CD4-positive, alpha-beta T cell treated with Interleukin-10 for 1 hour (primary cell): Measurements from ENCODE around the gene CRADD.
"Not testable (repeated sequence)": the region's sequence is repeated elsewhere in the genome, so short reads cannot be mapped to it uniquely, and the experiment has no call there.

Source experiments
- DNase-seq: peaks from one replicate; pipeline ENCODE4 v3.0.0-alpha.2; 2020

CRADD gene

GRCh38 chr12:93762059-93762719 lies 85.0 kb downstream of the CRADD start:
- no peak for DNase-seq

- DNase-seq: no peak
Observed at GRCh38 chr12:93762912-93763553, 85.9 kb downstream of the CRADD start.

DNA sequence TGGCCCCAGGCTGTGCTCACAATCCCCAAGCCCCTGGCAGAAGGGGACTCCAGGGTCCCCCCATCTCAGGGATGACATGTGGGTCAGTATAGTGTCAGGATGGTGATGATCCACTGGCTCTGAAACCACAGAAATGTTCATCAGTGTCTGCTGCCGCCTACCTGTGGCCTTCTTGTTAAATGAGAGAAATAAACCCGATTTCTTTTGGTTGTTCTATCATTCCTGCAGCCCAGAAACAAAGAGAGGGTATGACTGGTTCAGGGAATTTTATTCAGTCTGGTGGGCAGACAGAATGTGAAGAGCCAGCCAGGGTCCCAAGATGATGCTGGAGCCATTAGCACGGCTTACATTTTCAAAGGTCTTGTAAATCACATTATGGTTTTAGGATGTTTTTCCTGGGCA lies 86.6 kb downstream of the CRADD start:
- no peak for DNase-seq

GRCh38 chr12:93766371-93766770 lies 89.2 kb downstream of the CRADD start:
- DNase-seq: no peak

DNA sequence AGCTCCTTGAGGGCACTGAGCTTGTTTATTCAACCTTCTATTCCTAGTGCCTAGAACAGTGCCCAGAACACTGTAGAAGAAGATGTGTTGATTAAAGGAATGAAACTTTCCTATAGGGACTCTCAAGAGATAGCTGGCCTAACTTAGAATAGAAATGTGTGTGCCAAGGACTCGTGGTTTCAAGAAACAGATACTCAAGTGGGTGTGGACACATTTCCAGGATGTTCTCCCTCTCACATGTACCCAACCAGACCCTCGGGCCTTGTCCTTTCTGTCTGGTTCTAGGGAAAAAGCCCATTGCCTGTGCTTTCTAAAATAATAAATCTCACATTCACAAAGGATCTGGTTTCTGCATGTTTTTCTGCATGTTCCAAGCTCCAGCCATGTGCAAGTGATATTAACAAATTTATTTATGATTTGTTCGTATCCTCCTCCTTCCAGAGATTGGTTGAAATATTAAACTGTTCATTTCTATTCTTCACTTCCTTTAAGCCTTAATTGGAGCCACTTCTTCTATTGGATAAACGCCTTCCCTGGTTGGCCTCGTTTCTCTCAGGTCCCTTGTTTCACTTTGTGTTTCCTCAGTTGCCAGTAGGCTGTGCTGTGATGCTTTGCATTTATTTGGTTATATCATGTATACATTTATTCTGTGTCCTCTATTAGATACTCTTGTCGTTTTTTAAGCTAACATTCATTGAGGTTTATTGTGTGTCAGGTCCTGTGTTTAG lies 89.8 kb downstream of the CRADD start:
- DNase-seq: peak; percentile 58

GRCh38 chr12:93767524-93767863 lies 90.3 kb downstream of the CRADD start:
- DNase-seq: no peak

- DNase-seq: peak; percentile 19
Observed at GRCh38 chr12:93772003-93772700, 95.0 kb downstream of the CRADD start.

GRCh38 chr12:93773122-93773871 lies 96.1 kb downstream of the CRADD start:
- DNase-seq: peak; percentile 47

DNA sequence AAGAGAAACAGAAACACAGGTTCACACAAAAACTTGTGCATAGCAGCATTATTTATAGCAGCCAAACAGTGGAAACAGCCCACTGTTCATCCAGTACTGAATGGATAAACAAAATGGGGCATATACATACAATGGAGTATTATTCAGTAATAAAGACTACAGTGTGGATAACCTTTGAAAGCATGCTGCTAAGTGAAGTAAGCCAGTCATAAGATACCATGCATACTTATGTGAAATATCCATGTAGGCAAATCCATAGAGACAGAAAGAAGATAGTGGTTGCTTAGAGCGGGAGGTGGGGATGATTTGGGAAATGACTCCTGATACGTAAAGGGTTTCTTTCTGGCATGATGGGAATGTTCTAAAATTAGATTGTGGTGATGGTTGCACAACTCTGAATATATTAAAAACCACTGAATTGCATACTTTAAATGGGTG lies 99.4 kb downstream of the CRADD start:
- no peak for DNase-seq

DNA sequence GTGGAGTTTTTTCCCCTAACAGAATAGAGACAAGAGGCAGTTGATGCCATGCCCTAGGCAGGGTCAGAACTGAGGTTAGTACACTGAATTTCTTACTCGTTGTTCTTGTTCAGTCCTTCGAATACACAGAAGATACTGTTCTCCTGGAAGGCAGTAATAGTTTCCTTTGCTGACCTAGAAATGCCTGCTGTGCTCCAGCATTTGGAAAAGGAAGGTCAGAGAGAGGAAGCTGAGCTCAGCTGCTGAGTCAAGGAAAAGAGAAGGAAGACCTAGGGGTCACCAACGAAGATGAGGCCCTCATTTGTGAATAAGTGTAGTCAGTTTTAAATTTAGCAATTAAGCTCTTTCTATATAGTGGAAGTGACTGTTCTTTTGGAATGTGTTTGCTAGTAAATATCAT lies 100.1 kb downstream of the CRADD start:
- DNase-seq: no peak

DNA sequence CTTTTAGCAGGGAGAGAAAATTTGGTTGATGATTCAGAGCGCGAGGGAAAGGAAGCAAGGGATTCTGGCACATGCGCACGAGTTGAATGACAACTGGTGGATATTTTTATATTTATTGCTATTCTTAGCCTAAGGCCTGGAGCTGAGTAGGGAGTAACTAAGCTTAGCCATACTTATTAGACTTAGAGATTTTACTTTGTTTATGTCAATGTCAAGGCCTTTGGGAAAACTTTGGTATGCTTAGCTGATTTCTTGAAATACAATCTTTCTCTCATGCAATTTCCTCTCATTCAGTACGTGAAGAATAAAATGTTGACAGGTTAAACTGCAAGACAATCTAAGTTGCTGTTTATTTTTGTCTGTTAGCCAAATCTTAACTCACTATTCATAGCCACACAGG lies 101.1 kb downstream of the CRADD start:
- DNase-seq: no peak

DNA sequence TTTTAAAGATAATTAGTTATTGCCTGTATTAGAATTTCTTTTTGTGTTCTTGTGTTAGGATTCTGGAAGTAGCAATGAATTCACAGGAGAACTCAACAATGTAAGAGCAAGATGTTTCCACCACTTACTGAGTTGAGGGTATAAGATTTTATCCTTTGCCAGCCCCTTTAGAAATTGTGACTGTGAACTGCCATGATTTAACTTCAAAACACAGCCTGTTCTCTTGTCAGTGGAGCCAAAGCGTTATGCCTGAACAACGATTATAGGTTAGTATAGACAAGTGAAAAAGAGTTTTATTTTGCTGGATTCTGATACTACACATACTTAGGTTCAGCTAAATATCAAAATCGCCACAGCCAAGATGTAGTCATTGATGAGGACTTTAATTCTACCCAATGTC lies 101.6 kb downstream of the CRADD start:
- DNase-seq: no peak

DNA sequence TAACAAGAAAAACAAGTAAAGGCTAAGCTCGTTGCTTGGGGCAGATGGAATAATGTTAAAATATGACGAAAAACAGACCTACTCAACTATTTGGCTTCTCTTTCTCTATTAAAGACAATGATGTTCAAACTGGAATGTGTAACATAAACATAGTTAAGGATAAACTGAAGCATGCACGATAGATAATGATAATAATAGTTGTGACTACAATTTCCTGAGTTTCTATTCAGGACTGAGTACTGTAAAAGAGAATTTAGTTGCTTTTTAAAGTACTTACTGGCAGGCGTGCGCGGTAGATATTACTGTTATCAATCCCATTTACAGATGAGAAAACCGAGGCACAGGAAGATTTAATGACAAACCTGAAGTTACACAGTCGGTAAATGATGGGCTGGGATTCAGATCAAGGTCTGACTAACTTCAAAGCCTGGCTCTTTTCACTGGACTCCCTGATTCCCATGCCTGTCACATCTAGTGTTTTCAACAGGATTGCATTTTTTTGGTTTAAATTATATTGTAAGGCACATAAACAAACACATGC lies 103.0 kb downstream of the CRADD start:
- DNase-seq: no peak

DNA sequence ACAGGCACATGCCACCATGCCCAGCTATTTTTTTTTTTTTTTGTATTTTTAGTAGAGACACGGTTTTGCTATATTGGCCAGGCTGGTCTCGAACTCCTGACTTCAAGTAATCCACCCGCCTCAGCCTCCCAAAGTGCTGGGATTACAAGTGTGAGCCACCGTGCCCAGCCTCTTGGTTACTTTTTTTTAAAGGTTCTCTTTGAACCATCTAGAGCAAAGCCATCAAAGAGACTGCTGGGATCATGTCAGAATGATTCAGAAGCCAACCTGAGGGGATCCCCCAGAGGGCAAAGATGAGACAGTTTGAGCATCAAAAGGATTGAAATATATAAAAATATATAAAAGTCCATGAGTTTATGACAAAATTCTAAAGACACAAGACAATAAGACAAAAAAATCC lies 103.7 kb downstream of the CRADD start:
- not testable (repeated sequence) for DNase-seq

DNA sequence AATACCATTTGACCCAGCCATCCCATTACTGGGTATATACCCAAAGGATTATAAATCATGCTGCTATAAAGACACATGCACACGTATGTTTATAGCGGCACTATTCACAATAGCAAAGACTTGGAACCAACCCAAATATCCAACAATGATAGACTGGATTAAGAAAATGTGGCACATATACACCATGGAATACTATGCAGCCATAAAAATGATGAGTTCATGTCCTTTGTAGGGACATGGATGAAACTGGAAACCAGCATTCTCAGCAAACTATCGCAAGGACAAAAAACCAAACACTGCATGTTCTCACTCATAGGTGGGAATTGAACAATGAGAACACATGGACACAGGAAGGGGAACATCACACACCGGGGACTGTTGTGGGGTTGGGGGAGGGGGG lies 104.8 kb downstream of the CRADD start:
- not testable (repeated sequence) for DNase-seq

- DNase-seq: no peak
Observed at GRCh38 chr12:93782853-93783252, 105.7 kb downstream of the CRADD start.

- DNase-seq: peak; percentile 32
Observed at GRCh38 chr12:93783832-93784231, 106.7 kb downstream of the CRADD start.

DNA sequence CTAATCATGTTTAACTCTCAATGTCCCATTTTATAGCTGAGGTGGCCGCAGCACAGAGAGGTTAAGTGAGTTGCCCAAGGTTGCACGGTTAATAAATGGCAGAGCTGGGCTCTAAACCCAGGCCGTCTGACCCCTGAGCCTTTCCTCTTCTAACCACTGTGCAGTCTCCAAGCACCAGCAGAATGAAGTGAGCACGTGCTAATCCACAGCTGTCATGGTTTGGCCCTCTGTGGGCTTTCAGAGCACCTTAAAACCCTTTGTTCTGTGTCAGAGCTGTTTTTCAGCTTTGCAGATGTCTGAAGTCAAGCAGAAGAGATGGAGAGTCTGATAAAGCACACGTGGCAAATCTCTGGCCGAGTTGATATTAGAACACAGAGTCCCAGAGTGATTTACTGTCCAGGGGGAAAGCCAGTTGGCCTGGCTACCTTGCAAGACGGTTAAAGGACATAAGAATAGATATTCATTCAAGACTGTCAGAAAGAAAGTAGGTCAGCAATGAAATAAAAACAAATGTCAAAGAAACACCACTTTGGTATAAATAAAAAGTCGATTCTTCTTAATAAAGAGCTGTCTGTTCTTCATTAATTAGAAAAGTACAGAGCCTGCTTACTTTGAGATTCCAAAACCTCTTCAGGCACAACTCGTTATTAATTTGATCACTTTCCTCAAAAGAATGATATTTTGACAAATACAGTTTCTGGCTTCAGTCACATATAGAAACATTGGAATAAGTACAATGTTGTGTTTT lies 107.3 kb downstream of the CRADD start:
- peak; percentile 31 for DNase-seq

- peak; percentile 31 for DNase-seq
Observed at GRCh38 chr12:93785249-93786010, 108.3 kb downstream of the CRADD start.

GRCh38 chr12:93786656-93787397 lies 109.7 kb downstream of the CRADD start:
- no peak for DNase-seq
